ENCODE data around the gene SCAND1. TPM values are rescaled to one million over a fixed set of nuclear protein-coding genes. Genes with fewer than 3 reads are reported as not detected.
"Not testable (repeated sequence)": the region's sequence is repeated elsewhere in the genome, so short reads cannot be mapped to it uniquely, and the experiment has no call there.

Gene SCAND1
- 6.4 and 46.6 TPM in 2 replicates for total RNA-seq (ENCODE audit: low replicate concordance)

DNA sequence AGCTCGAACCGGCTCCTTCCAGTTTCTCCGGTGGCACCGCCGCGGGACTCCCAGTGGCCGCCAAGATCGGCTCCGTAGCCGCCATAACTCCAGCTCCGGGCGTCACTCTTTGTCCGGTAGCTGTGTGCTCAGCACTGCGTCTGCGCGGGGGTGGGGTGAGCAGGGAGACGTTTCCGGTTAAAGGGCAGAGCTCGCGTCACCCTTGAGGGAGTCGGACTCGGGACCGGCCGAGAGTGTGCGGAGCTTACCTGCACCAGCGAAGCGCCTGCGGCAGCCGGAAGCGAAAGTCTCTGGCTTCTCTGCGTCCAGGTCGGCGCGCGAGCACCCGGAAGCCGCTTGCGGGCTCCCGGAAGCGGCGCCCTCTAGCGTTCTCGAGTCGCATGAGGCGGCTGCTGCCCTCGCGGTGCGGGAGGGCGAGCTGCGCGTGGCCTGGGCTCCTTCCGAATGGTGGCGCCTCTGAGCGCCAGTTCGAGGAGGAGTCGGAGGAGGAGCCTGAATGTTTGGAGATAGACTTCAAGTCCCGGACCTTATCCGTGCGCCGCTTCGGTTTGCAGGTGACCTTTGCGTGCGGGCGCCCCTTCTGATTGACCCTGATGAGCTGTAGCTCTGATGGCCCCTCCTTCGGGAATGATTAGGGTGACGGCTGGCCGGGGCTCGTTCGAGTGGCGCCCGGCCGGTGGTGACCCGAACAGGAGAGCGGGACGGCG, at the start of gene SCAND1:
SCAND1 (minus strand) TSS at position 303 of the 707 bp plus-strand sequence; CDS start at position 85, 218 bp downstream.
- H3F3A ChIP-seq (ENCODE audit: low read depth), result peaks cover 27% of the 10 kb centered on the region
- peaks cover 8% of the 10 kb centered on the region for H3K36me3 Mint-ChIP-seq
- H3K27me3 Mint-ChIP-seq (ENCODE audit: insufficient read depth, low read depth), result peaks cover 3% of the 10 kb centered on the region
- peak within 1 kb of the TSS; percentile 97 for H3K4me2 ChIP-seq
- no peaks in the 10 kb centered on the region for H3K27me3 ChIP-seq
- H2AFZ ChIP-seq (replicated peaks), result peak within 1 kb of the TSS; percentile 89
- peak within 1 kb of the TSS; percentile 98 for H3K9ac ChIP-seq
- DNase-seq (ENCODE audit: low spot score), result peak; percentile 99
- H4K20me1 ChIP-seq (ENCODE audit: low read depth), result peaks cover 17% of the 10 kb centered on the region
- H3K27ac Mint-ChIP-seq, result peak within 1 kb of the TSS; percentile 99
- H3K9me3 ChIP-seq (ENCODE audit: low read depth), result no peaks in the 10 kb centered on the region
- peaks cover 26% of the 10 kb centered on the region for H3K79me2 ChIP-seq (ENCODE audit: low read depth)
- no peaks in the 10 kb centered on the region for H3K36me3 ChIP-seq
- peaks cover 17% of the 10 kb centered on the region for H3K4me1 Mint-ChIP-seq
- TF ChIP-seq, protein P1, sequence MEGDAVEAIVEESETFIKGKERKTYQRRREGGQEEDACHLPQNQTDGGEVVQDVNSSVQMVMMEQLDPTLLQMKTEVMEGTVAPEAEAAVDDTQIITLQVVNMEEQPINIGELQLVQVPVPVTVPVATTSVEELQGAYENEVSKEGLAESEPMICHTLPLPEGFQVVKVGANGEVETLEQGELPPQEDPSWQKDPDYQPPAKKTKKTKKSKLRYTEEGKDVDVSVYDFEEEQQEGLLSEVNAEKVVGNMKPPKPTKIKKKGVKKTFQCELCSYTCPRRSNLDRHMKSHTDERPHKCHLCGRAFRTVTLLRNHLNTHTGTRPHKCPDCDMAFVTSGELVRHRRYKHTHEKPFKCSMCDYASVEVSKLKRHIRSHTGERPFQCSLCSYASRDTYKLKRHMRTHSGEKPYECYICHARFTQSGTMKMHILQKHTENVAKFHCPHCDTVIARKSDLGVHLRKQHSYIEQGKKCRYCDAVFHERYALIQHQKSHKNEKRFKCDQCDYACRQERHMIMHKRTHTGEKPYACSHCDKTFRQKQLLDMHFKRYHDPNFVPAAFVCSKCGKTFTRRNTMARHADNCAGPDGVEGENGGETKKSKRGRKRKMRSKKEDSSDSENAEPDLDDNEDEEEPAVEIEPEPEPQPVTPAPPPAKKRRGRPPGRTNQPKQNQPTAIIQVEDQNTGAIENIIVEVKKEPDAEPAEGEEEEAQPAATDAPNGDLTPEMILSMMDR (IDR thresholded peaks at IDR 0.05), result peak; percentile 97
- TF ChIP-seq EZH2phosphoT487 (IDR thresholded peaks at IDR 0.05), result no peak
- H3K4me3 Mint-ChIP-seq, result peak within 1 kb of the TSS; percentile 99
- H3K4me3 ChIP-seq, result peak within 1 kb of the TSS; percentile 84
- H3K9me3 Mint-ChIP-seq, result no peaks in the 10 kb centered on the region
- peak within 1 kb of the TSS; percentile 99 for H3K27ac ChIP-seq
- peaks cover 14% of the 10 kb centered on the region for H3K4me1 ChIP-seq

DNA sequence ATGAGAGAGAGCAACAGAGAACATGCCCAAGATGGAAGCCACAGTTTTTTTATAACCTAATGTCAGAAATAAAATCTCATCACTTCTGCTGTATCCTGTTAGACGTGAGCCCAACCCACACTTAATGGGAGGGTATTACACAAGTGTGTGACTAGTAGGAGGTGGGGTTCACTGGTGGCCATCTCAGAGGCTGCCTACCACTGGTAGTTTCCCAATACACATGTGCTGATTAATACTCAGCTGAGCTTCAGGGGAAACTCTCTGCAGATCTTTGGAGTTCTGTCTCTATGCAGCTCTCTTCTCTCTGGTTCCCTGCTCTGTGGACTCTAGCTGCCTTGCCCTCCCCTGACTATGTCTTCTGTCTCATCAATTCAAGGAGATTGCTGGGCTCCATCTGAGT, 49.7 kb upstream of the SCAND1 start:
- no peaks in the 10 kb centered on the region for H3K27me3 Mint-ChIP-seq (ENCODE audit: insufficient read depth, low read depth)
- no peak overlapping the region for H3K27ac Mint-ChIP-seq
- Histone ChIP-seq H3K9me3 (ENCODE audit: low read depth) (no peaks in the 10 kb centered on the region), H3K27me3 (no peaks in the 10 kb centered on the region), H3K79me2 (ENCODE audit: low read depth) (no peaks in the 10 kb centered on the region), H3K4me1 (no peaks in the 10 kb centered on the region), H2AFZ (replicated peaks) (no peak overlapping the region), H3K4me2 (no peak overlapping the region), H3F3A (ENCODE audit: low read depth) (no peaks in the 10 kb centered on the region), H3K9ac (no peak overlapping the region), H4K20me1 (ENCODE audit: low read depth) (no peaks in the 10 kb centered on the region), H3K27ac (no peak overlapping the region), H3K36me3 (no peaks in the 10 kb centered on the region), H3K4me3 (no peak overlapping the region)
- H3K4me1 Mint-ChIP-seq, result no peaks in the 10 kb centered on the region
- peaks cover 2% of the 10 kb centered on the region for H3K36me3 Mint-ChIP-seq
- H3K9me3 Mint-ChIP-seq, result peaks cover 22% of the 10 kb centered on the region
- no peak for DNase-seq (ENCODE audit: low spot score)
- no peak for TF ChIP-seq EZH2 (IDR thresholded peaks at IDR 0.05)
- TF ChIP-seq EZH2phosphoT487 (IDR thresholded peaks at IDR 0.05), result no peak
- TF ChIP-seq, protein P1 (IDR thresholded peaks at IDR 0.05), result no peak
- H3K4me3 Mint-ChIP-seq, result no peak overlapping the region

DNA sequence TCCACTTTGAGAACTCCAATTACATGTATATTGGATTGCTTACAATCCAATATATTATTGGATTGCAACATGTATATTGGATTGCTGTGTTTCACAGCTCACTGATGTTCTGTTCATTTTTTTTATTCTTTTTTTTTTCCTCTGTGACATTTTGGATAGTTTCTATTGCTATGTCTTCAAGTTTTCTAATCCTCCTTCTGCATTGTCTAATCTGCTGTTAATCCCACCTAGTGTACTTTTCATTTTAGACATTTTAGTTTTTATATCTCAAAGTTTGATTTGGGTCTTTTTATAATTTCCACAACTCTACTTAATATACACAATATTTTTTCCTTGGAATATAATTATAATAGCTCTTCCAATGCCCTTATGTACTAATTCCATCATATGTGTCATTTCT, 48.6 kb upstream of the SCAND1 start:
- H3K4me1 ChIP-seq, result no peaks in the 10 kb centered on the region
- no peak overlapping the region for H3K9ac ChIP-seq
- H2AFZ ChIP-seq (replicated peaks), result no peak overlapping the region
- H3F3A ChIP-seq (ENCODE audit: low read depth), result no peaks in the 10 kb centered on the region
- H3K4me2 ChIP-seq, result no peak overlapping the region
- Mint-ChIP-seq H3K4me3 (no peak overlapping the region), H3K27me3 (ENCODE audit: insufficient read depth, low read depth) (no peaks in the 10 kb centered on the region), H3K27ac (no peak overlapping the region), H3K4me1 (no peaks in the 10 kb centered on the region), H3K36me3 (peaks cover 2% of the 10 kb centered on the region), H3K9me3 (peaks cover 22% of the 10 kb centered on the region)
- H3K27ac ChIP-seq, result no peak overlapping the region
- no peaks in the 10 kb centered on the region for H3K27me3 ChIP-seq
- no peak overlapping the region for H3K4me3 ChIP-seq
- H4K20me1 ChIP-seq (ENCODE audit: low read depth), result no peaks in the 10 kb centered on the region
- no peaks in the 10 kb centered on the region for H3K36me3 ChIP-seq
- DNase-seq (ENCODE audit: low spot score), result no peak
- TF ChIP-seq, protein P1 (IDR thresholded peaks at IDR 0.05), result no peak
- no peak for TF ChIP-seq EZH2phosphoT487 (IDR thresholded peaks at IDR 0.05)
- no peak for TF ChIP-seq EZH2 (IDR thresholded peaks at IDR 0.05)
- no peaks in the 10 kb centered on the region for H3K9me3 ChIP-seq (ENCODE audit: low read depth)
- H3K79me2 ChIP-seq (ENCODE audit: low read depth), result no peaks in the 10 kb centered on the region

DNA sequence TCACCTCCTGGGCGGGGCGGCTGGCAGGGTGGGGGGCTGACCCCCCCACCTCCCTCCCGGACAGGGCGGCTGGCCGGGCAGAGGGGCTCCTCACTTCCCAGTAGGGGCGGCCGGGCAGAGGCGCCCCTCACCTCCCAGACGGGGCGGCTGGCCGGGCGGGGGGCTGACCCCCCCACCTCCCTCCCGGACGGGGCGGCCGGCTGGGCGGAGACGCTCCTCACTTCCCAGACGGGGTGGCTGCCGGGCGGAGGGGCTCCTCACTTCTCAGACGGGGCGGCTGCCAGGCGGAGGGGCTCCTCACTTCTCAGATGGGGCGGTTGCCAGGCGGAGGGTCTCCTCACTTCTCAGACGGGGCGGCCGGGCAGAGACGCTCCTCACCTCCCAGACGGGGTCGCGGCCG, 47.0 kb upstream of the SCAND1 start:
- H3K4me3 ChIP-seq; H3K9me3 ChIP-seq (ENCODE audit: low read depth); H3K27ac Mint-ChIP-seq; H3K27me3 ChIP-seq; H3K79me2 ChIP-seq (ENCODE audit: low read depth); H3K27me3 Mint-ChIP-seq (ENCODE audit: insufficient read depth, low read depth); H3K9ac ChIP-seq; H3F3A ChIP-seq (ENCODE audit: low read depth); H3K27ac ChIP-seq; H3K4me1 ChIP-seq; DNase-seq (ENCODE audit: low spot score); H2AFZ ChIP-seq (replicated peaks); H3K36me3 Mint-ChIP-seq; H3K36me3 ChIP-seq; H3K4me2 ChIP-seq; H3K4me1 Mint-ChIP-seq; H3K4me3 Mint-ChIP-seq; H4K20me1 ChIP-seq (ENCODE audit: low read depth): not testable (repeated sequence)
- H3K9me3 Mint-ChIP-seq, result peaks cover 22% of the 10 kb centered on the region

DNA sequence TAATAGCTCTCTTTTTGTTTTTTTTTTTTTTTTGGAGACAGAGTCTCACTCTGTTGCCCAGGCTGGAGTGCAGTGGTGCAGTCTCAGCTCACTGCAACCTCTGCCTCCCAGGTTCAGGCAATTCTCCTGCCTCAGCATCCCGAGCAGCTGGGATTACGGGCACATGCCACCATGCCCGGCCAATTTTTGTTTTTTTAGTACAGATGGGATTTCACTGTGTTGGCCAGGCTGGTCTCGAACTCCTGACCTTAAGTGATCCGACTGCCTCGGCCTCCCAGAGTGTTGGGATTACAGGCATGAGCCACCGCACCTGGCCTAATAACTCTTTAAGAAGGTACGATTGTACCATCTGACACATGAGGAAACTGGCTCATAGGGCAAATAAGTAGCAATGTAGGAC, 42.2 kb upstream of the SCAND1 start:
- not testable (repeated sequence) for H3K4me1 ChIP-seq; H4K20me1 ChIP-seq (ENCODE audit: low read depth); H3K27me3 ChIP-seq; H3K9me3 ChIP-seq (ENCODE audit: low read depth); H3K27ac Mint-ChIP-seq; H2AFZ ChIP-seq (replicated peaks); H3F3A ChIP-seq (ENCODE audit: low read depth); H3K36me3 Mint-ChIP-seq; H3K4me3 Mint-ChIP-seq; H3K4me2 ChIP-seq; H3K36me3 ChIP-seq; H3K27ac ChIP-seq; H3K9me3 Mint-ChIP-seq; DNase-seq (ENCODE audit: low spot score); H3K9ac ChIP-seq; H3K79me2 ChIP-seq (ENCODE audit: low read depth); H3K4me3 ChIP-seq; H3K27me3 Mint-ChIP-seq (ENCODE audit: insufficient read depth, low read depth)
- H3K4me1 Mint-ChIP-seq, result peaks cover 16% of the 10 kb centered on the region
